IMR-90 (cell line): ENCODE results near the gene C18orf32. TPM values are rescaled to one million over a fixed set of nuclear protein-coding genes. Genes with fewer than 3 reads are reported as not detected.

Experiments
- ATAC-seq: fragments of 200-7000 bp; cut with Tn5 transposase; 2 replicates; pipeline ENCODE4 v1.9.1; 2020; ENCODE audit warnings: low read depth, mild to moderate bottlenecking, moderate library complexity
- BruUV-seq: library from RNA; stranded (reverse); fragments of 400-500 nt; replicated peaks from 2 replicates; lab custom pipeline; 2021; lab: Mats Ljungman, UMichigan
- CTCF ChIA-PET: fragments of 300-600 bp; formaldehyde crosslinking; extraction: SDS; loops from one replicate; lab custom pipeline; 2021; ENCODE audit warnings: antibody characterized with exemption; lab: Yijun Ruan, JAX
- POLR2A ChIA-PET: fragments of 300-600 bp; sonication (Branson Sonifier 250); formaldehyde crosslinking; loops from one replicate; lab custom pipeline; 2022; ENCODE audit warnings: antibody characterized with exemption; ENCODE audit not compliant: unreplicated experiment; lab: Charles Lee
- DNase-seq: peaks from one replicate; pipeline ENCODE4 v3.0.0; 2013
- H2AFZ ChIP-seq: replicated peaks from 2 replicates; pipeline ENCODE3; 2013; ENCODE audit warnings: low read length, mild to moderate bottlenecking; ENCODE audit not compliant: poor library complexity
- H2AK5ac ChIP-seq: 2 replicates; pipeline ENCODE4 v1.6.1; 2013; ENCODE audit warnings: low read depth, low read length, inconsistent platforms
- H2AK9ac ChIP-seq: replicated peaks from 2 replicates; pipeline ENCODE3; 2013; ENCODE audit warnings: mild to moderate bottlenecking, low read depth, low read length, moderate library complexity; ENCODE audit not compliant: poor library complexity
- H2BK120ac ChIP-seq: 2 replicates; pipeline ENCODE4 v1.6.1; 2013; ENCODE audit warnings: low read depth, low read length, inconsistent platforms
- H2BK15ac ChIP-seq: 3 replicates; pipeline ENCODE4 v1.6.1; 2013; ENCODE audit warnings: low read depth, low read length, inconsistent platforms
- H2BK20ac ChIP-seq: 2 replicates; pipeline ENCODE4 v1.6.1; 2013; ENCODE audit warnings: low read depth, mild to moderate bottlenecking, inconsistent platforms, low read length, moderate library complexity
- H2BK5ac ChIP-seq: 2 replicates; pipeline ENCODE4 v1.6.1; 2013; ENCODE audit warnings: mild to moderate bottlenecking, low read depth, low read length, inconsistent platforms; ENCODE audit not compliant: poor library complexity, severe bottlenecking
- H3K14ac ChIP-seq: replicated peaks from 2 replicates; pipeline ENCODE4 v1.6.1; 2013; ENCODE audit warnings: low read depth, low read length, inconsistent platforms
- H3K18ac ChIP-seq: 2 replicates; pipeline ENCODE4 v1.6.1; 2013; ENCODE audit warnings: low read depth, low read length, control low read depth
- H3K23ac ChIP-seq: 2 replicates; pipeline ENCODE4 v1.6.1; 2013; ENCODE audit warnings: low read depth, low read length, inconsistent platforms
- H3K27ac ChIP-seq: 2 replicates; pipeline ENCODE4 v1.5.1; 2013; ENCODE audit warnings: mild to moderate bottlenecking, control low read depth, low read length; ENCODE audit not compliant: insufficient read depth
- H3K27me3 ChIP-seq: 2 replicates; pipeline ENCODE4 v1.6.1; 2013; ENCODE audit warnings: low read length; ENCODE audit not compliant: control insufficient read depth, insufficient read depth
- H3K36me3 ChIP-seq: 2 replicates; pipeline ENCODE4 v1.6.1; 2013; ENCODE audit warnings: low read length, mixed read lengths; ENCODE audit not compliant: control insufficient read depth, insufficient read depth
- H3K4ac ChIP-seq: 2 replicates; pipeline ENCODE4 v1.6.1; 2013; ENCODE audit warnings: low read depth, low read length, inconsistent platforms
- H3K4me1 ChIP-seq: 2 replicates; pipeline ENCODE4 v1.6.1; 2013; ENCODE audit warnings: low read length, mixed read lengths; ENCODE audit not compliant: control insufficient read depth, insufficient read depth
- H3K4me2 ChIP-seq: 2 replicates; pipeline ENCODE4 v1.6.1; 2013; ENCODE audit warnings: low read depth, mild to moderate bottlenecking, control low read depth, low read length, moderate library complexity
- H3K4me3 ChIP-seq: 2 replicates; pipeline ENCODE4 v1.5.1; 2013; ENCODE audit warnings: low read depth, mild to moderate bottlenecking, control low read depth, low read length, moderate library complexity; ENCODE audit not compliant: insufficient read depth
- H3K56ac ChIP-seq: 2 replicates; pipeline ENCODE4 v1.6.1; 2013; ENCODE audit warnings: low read length, inconsistent platforms; ENCODE audit not compliant: insufficient read depth; ENCODE audit errors: extremely low read depth
- H3K79me1 ChIP-seq, 2 experiments: 2 replicates each; pipeline ENCODE4 v1.6.1; 2013; ENCODE audit warnings: low read length in 2 of 2, inconsistent platforms in 1 of 2, low read depth in 1 of 2
- H3K9ac ChIP-seq: 2 replicates; pipeline ENCODE4 v1.6.1; 2013; ENCODE audit warnings: low read depth, low read length, control low read depth
- H3K9me1 ChIP-seq: 2 replicates; pipeline ENCODE4 v1.6.1; 2013; ENCODE audit warnings: low read length, inconsistent platforms; ENCODE audit not compliant: insufficient read depth
- H3K9me3 ChIP-seq: 2 replicates; pipeline ENCODE4 v1.6.1; 2013; ENCODE audit warnings: low read length; ENCODE audit not compliant: control insufficient read depth, insufficient read depth
- H4K20me1 ChIP-seq: 2 replicates; pipeline ENCODE4 v1.6.1; 2013; ENCODE audit warnings: low read length, inconsistent platforms; ENCODE audit not compliant: insufficient read depth
- H4K5ac ChIP-seq: 2 replicates; pipeline ENCODE4 v1.6.1; 2013; ENCODE audit warnings: mild to moderate bottlenecking, low read depth, low read length, control low read depth
- H4K8ac ChIP-seq, 2 experiments: 2 replicates each; pipeline ENCODE4 v1.6.1; 2013; ENCODE audit warnings: low read depth in 2 of 2, low read length in 2 of 2, control low read depth in 1 of 2, inconsistent platforms in 1 of 2
- H4K91ac ChIP-seq: 2 replicates; pipeline ENCODE4 v1.6.1; 2013; ENCODE audit warnings: low read depth, low read length, inconsistent platforms; ENCODE audit not compliant: insufficient read depth
- CEBPB ChIP-seq: IDR thresholded peaks from 2 replicates; pipeline ENCODE4 v1.6.1; 2012; ENCODE audit warnings: low read depth, low read length, improper control_type of control experiment
- CHD1 ChIP-seq: IDR thresholded peaks from 2 replicates; pipeline ENCODE4 v1.6.1; 2012; ENCODE audit warnings: low read depth, low read length, improper control_type of control experiment
- ELK1 ChIP-seq: fragments of 150-350 bp; IDR thresholded peaks from 2 replicates; pipeline ENCODE4 v1.6.1; 2016; ENCODE audit warnings: low read depth, mild to moderate bottlenecking, low read length, moderate library complexity, borderline replicate concordance
- NFE2L2 ChIP-seq: fragments of 150-350 bp; IDR thresholded peaks from 2 replicates; pipeline ENCODE4 v1.6.1; 2016; ENCODE audit warnings: low read depth, mild to moderate bottlenecking, low read length
- RAD21 ChIP-seq: IDR thresholded peaks from 2 replicates; pipeline ENCODE4 v1.6.1; 2012; ENCODE audit warnings: low read length, improper control_type of control experiment
- RCOR1 ChIP-seq: IDR thresholded peaks from 2 replicates; pipeline ENCODE4 v1.6.1; 2012; ENCODE audit warnings: mild to moderate bottlenecking, low read length, improper control_type of control experiment; ENCODE audit not compliant: insufficient replicate concordance
- RFX5 ChIP-seq: IDR thresholded peaks from 2 replicates; pipeline ENCODE4 v1.8.0; 2012; ENCODE audit warnings: low read depth, mild to moderate bottlenecking, low read length, moderate library complexity
- WGBS, 2 experiments: methylation state at CpG; one replicate each; pipeline versions ENCODE4 v1.1.5 to v1.1.7; 2013; ENCODE audit warnings: missing lambda C conversion rate in 2 of 2; ENCODE audit not compliant: insufficient read length in 1 of 2; ENCODE audit errors: extremely low coverage in 2 of 2; 5-methylcytosine and 5-hydroxymethylcytosine counted together
- dilution Hi-C: fragments of 300-500 bp; cut with HindIII; formaldehyde crosslinking; loops from one replicate; pipeline ENCODE4 v1.14.3; 2018; ENCODE audit warnings: low sequenced_read_pairs; ENCODE audit not compliant: unreplicated experiment
- in situ Hi-C: fragments of 300-500 bp; cut with MboI; formaldehyde crosslinking; loops from 3 replicates; pipeline ENCODE4 v1.14.3; 2019; ENCODE audit warnings: low sequenced_read_pairs, inconsistent platforms, mixed read lengths
- intact Hi-C: fragments of 100-400 bp; cut with micrococcal nuclease; formaldehyde crosslinking; loops from 2 replicates; pipeline ENCODE4 v1.10.0; 2022
- polyA plus RNA-seq, 3 experiments: library from polyadenylated mRNA; depleted of rRNA; stranded (reverse); fragments of >200 nt; gene quantifications; 2 replicates each; pipeline ENCODE4 v1.2.3, GENCODE V29; 2012; ENCODE audit warnings: low replicate concordance in 1 of 3
- total RNA-seq: library from RNA; depleted of rRNA; stranded (reverse); fragments of >200 nt; gene quantifications from 2 replicates; pipeline ENCODE4 v1.2.3, GENCODE V29; 2012

Gene C18orf32
- total and polyA plus RNA-seq, 2 of the 4 experiments (the other 2 are of a cell fraction) = 3.6 to 21.4 TPM

- Histone ChIP-seq H3K9me3 (no peaks in the 10 kb centered on the region), H4K5ac (no peak overlapping the region), H3K18ac (no peak overlapping the region), H2BK120ac (no peak overlapping the region), H3K36me3 (no peaks in the 10 kb centered on the region), H3K23ac (no peak overlapping the region), H2BK5ac (no peak overlapping the region), H3K27ac (no peak overlapping the region), H3K4me3 (no peak overlapping the region), H3K27me3 (no peaks in the 10 kb centered on the region), H3K56ac (no peak overlapping the region), H3K4me1 (no peaks in the 10 kb centered on the region), H3K14ac (no peak overlapping the region), H4K8ac (no peak overlapping the region), H3K9ac (no peak overlapping the region), H3K4ac (no peak overlapping the region), H4K91ac (no peak overlapping the region), H2BK15ac (no peak overlapping the region), H2BK20ac (no peak overlapping the region), H2AK9ac (no peak overlapping the region), H2AFZ (no peak overlapping the region), H4K20me1 (no peaks in the 10 kb centered on the region; the same call in 1 of the 2 replicates), H3K79me1 (no peaks in the 10 kb centered on the region), H2AK5ac (no peak overlapping the region), H3K9me1 (no peaks in the 10 kb centered on the region), H3K4me2 (no peak overlapping the region)
- TF ChIP-seq RAD21 (no peak), CEBPB (no peak), CHD1 (no peak), RCOR1 (no peak), NFE2L2 (no peak), ELK1 (no peak), RFX5 (no peak)
- BruUV-seq = no TSS peak
- dilution Hi-C loops = no loop called here
- intact Hi-C loops = no loop called here
- no peak for ATAC-seq
- 100% methylated on average over 1 of the region's 2 CpGs; no CpG with 5 or more reads in 1 of the 2 experiments for WGBS, 2 experiments
- POLR2A ChIA-PET = no interaction called here
- in situ Hi-C loops = no loop called here
- no peak for DNase-seq
- CTCF ChIA-PET = no interaction called here
Observed at GRCh38 chr18:49467019-49467563, 19.9 kb downstream of the C18orf32 start.
